ENCODE data around the gene LSMEM2.
A peak's percentile ranks its signal among the peaks of the same experiment; 100 is the strongest.

The LSMEM2 gene

DNA sequence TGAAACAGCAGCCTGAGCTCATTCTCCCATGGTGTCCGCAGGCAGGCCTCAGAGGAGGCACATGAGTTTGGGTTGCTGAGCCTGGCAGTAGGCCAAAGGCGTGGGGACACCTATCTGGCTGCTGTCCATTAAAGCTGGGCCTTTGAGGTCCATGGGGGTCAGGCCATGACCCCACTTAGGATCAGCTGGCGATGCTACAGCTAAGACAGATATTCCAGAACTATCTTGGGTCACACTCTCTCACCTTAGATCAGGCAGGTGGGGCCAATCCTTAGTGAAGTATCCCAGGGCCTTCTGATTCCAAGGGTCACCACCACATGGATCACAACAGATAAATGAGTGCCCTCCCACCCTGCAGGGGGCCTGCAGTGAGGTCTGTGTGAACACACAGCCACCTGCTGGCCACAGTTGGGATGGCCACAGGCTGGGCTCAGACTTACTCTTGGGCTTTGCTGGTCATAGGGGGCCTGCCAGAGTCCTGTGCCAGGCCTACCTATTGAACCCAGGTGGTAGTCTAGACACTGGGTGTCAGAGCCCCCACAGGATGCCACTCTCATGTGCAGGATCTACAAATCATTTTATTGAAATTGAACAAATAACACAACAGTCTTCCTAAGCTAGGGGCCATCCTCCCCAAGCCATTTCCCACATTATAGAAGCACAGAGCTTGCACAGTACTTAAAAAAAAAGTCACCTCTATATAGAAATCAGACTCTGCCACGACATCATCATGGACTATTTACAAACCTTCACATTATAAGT, 45.6 kb downstream of the LSMEM2 start:
- peak in 1 of 2 experiments; percentile 4 for DNase-seq

- DNase-seq = no peak
Measured at GRCh38 chr3:50325113-50325480, 46.2 kb downstream of the LSMEM2 start.

- no peak for DNase-seq
Measured at GRCh38 chr3:50325497-50326181, 46.8 kb downstream of the LSMEM2 start.

DNA sequence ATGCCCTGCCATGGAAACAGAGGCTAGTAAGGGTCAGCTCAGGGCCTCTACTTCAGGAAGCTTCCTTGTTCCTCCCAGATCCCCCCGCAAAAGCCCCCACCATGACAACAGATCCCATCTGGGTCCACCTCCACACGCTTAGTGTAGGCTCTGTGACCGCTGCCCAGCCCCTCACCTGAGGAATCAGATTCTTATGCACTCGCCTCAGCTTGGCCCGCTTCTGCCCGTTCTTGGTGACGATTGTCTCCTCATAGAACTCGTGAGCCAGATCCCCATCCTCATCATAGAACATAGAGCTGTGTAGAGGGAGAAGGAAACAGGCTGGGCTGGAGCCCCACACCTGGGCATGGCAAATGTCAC, 47.3 kb downstream of the LSMEM2 start:
- DNase-seq = no peak

- DNase-seq = no peak
Measured at GRCh38 chr3:50327129-50327528, 48.2 kb downstream of the LSMEM2 start.

GRCh38 chr3:50327943-50328691, 49.2 kb downstream of the LSMEM2 start, which contains the start of gene TUSC2:
Gene TUSC2, minus strand, starts transcription at chr3:50328223. Its CDS starts 124 bp downstream, at chr3:50328099.
- DNase-seq = peak; percentile 61 to 85

DNA sequence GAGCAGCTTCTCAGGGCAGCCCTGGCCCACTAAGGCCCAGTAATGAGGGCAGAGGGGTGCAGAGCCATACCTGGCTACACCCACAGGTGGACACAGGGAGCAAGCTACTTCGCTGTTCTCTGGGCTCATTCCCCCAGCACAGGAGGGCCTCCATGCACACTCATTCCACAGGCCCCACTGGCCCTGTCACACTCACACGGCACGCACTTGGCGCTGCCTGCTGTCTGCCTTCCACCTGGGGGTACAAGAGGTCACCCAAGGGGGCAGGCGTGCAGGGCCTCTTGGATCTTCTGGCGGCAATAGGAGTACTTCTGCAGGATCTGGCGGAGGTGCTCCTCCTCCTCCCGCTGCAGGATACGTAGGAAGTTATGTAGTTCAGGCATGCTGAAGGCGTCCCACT, 51.4 kb downstream of the LSMEM2 start:
- no peak for DNase-seq

DNA sequence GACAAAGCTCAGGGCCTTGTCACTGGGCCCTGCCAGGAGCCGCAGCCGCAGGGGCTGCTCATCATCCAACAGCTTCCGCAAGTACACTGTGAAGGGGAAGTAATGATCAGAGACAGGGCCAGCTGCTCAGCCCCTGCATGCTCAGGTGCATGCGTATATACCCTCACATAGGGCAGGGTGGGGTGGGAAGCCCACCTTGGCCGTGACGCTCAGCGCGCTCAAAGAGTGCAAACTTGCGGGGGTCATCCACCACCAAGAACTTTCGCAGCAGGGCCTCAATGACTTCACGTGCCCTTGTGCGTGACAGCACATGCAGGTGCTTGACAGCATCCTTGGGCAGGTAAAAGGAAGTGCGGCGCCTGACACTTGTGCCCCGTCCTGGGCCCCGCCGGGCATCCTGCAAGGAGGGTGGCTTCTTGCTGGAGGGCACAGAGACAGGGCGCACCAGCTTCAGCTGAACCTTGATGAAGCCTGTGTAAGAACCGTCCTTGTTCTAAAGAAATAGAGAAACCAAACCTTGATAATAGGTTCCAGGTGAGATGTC, 52.5 kb downstream of the LSMEM2 start:
- no peak for DNase-seq

- DNase-seq = no peak
Measured at GRCh38 chr3:50333744-50334328, 54.9 kb downstream of the LSMEM2 start.

- DNase-seq = no peak
Measured at GRCh38 chr3:50334339-50335075, 55.6 kb downstream of the LSMEM2 start.

- no peak for DNase-seq
Measured at GRCh38 chr3:50336452-50337174, 57.7 kb downstream of the LSMEM2 start.

- peak; percentile 93 to 96 for DNase-seq
Measured at GRCh38 chr3:50337175-50337861, 58.4 kb downstream of the LSMEM2 start.
